PC-9 (cell line): Measurements from ENCODE around the gene KRT33B.

Source experiments
- EZH2 ChIP-seq: fragments of 200-600 bp; sonication (generic); IDR thresholded peaks from 2 replicates; pipeline ENCODE4 v1.8.0; 2017; ENCODE audit warnings: antibody characterized with exemption, low read depth
- TF ChIP-seq, protein P1 (sequence below): fragments of 200-600 bp; sonication (generic); conservative IDR thresholded peaks from 2 replicates; pipeline ENCODE4 v1.6.1; 2017; ENCODE audit warnings: mixed run types, antibody characterized with exemption, mild to moderate bottlenecking, moderate library complexity

DNA sequence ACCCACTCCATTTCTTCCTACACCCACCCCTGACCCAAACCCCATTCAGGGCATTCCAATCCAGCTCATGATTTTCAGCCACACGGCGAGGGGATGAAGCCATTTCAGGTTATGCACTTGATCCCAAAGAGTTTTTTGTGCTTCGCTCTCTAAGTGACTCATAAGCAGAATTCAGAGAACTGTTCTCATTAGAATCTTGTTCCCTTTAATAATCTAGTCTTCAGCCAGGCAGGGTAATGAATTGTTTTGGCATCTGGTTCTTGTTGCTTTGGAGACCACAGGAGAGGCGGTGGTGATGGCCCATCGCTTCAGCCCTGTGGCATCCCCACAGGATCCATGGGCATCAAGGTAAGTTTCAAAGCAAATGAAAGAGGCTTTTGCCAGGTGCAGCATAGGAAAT is 32.5 kb upstream of the KRT33B start:
- TF ChIP-seq, protein P1, sequence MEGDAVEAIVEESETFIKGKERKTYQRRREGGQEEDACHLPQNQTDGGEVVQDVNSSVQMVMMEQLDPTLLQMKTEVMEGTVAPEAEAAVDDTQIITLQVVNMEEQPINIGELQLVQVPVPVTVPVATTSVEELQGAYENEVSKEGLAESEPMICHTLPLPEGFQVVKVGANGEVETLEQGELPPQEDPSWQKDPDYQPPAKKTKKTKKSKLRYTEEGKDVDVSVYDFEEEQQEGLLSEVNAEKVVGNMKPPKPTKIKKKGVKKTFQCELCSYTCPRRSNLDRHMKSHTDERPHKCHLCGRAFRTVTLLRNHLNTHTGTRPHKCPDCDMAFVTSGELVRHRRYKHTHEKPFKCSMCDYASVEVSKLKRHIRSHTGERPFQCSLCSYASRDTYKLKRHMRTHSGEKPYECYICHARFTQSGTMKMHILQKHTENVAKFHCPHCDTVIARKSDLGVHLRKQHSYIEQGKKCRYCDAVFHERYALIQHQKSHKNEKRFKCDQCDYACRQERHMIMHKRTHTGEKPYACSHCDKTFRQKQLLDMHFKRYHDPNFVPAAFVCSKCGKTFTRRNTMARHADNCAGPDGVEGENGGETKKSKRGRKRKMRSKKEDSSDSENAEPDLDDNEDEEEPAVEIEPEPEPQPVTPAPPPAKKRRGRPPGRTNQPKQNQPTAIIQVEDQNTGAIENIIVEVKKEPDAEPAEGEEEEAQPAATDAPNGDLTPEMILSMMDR = no peak
- TF ChIP-seq EZH2 = no peak
